ENCODE measurements around the gene GYS1.
"Not testable (repeated sequence)": the region's sequence is repeated elsewhere in the genome, so short reads cannot be mapped to it uniquely, and the experiment has no call there.

Gene GYS1

DNA sequence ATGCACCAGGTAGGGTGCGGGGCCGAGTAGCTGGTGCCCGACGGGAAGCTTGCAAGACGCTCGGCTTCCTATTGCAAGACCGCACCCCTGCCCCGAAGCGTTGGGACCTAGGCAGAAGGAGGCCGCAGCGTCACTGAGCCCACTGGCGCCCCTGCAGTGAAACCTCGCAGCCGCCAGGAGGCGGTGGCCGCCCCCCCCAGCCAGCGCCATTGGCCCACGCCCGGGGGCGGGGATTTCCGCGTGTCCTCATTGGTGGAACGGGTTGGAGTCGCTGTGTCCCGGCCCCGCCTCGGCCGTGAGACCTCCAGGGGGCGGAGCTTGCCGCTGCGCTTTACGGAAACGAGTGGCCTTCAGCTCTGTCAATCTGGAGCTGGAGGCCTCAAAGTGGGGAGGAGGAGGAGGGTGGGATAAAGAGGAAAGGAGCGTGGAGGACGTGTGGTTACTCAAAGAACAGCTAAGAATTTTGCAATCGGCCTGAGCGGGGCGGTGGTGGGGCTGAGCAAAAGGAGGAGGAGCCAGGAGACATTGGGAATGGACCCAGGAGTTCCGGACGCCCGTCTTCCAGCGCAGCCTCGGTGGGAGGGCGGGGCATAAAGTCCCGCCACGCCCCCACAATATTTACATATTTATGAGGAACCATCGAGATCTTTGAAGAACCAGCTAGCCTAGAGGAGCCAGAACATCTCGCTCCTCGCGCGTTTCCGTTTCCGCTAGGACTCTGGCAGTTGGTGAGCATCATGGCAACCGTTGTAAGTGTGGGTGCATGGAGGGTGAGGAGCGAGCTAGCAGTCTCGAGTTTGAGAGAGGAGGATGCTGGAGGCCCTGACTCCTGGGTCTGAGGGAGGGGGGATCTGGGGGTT is at the start of gene GYS1, which contains the start of gene RUVBL2:
GYS1 (minus strand) TSS at position 135 of the 860 bp plus-strand sequence. CDS start 197 bp downstream, outside the sequence.
RUVBL2 (plus strand) TSS at position 713 of the 860 bp plus-strand sequence; CDS start at position 738, 25 bp downstream.
- DNase-seq, result peak; percentile 99

DNA sequence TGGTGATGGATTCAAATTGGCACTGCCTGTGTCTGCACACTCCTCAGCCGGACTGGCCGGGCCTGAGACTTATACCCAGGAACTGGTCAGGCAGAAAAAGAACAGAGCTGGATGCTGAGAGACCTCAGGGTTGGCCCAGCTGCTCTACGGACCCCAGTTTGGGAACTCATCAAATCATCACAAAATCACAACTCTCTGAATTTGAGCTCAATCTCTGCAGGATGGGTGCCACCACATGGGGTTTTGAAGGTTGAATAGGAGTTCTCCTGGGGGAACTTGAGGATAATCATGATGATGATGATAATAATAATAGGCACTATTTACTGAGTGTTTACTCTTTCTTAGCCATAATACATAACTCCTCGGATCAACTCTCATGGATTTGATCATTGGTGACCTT is 49.6 kb upstream of the GYS1 start:
- not testable (repeated sequence) for DNase-seq

DNA sequence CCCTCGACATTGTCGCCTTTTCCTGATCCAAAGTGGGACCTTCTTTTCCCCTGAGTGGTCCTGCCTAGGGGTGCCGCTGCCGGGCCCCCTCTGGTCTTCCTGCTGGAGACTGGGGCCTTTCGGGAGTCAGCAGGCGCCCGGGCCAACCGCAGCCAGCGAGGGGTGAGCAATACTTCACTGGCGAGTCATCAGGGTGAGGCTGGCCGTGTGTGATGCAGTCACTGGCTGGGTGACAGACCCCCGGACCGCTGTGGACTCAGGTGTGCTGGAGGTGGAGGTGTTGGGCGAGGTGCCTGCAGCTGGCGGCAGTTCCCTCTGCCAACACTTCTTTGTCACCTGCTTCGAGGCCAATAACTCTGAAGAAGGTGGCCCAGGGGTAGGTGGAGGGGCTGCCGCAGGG is 49.1 kb upstream of the GYS1 start:
- no peak for DNase-seq

DNA sequence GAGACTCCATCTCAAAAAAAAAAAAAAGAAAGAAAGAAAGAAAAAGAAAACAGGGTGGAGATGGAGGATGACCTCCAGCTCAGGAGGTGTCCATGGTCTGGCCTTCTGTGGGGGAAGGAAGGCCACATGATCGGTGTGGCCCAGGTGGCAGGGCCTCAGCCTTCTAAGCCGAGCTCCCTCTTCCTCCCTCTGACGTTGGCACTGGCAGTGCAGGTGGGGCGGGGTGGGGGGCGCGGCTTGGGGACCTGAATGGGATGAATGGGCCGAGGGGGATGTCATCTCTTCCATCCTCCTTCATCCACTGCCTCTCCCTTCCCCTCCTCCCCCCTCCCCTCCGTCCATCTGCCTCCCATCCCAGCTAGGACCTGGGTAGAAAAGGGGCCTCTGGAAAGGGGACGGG is 46.6 kb upstream of the GYS1 start:
- not testable (repeated sequence) for DNase-seq

DNA sequence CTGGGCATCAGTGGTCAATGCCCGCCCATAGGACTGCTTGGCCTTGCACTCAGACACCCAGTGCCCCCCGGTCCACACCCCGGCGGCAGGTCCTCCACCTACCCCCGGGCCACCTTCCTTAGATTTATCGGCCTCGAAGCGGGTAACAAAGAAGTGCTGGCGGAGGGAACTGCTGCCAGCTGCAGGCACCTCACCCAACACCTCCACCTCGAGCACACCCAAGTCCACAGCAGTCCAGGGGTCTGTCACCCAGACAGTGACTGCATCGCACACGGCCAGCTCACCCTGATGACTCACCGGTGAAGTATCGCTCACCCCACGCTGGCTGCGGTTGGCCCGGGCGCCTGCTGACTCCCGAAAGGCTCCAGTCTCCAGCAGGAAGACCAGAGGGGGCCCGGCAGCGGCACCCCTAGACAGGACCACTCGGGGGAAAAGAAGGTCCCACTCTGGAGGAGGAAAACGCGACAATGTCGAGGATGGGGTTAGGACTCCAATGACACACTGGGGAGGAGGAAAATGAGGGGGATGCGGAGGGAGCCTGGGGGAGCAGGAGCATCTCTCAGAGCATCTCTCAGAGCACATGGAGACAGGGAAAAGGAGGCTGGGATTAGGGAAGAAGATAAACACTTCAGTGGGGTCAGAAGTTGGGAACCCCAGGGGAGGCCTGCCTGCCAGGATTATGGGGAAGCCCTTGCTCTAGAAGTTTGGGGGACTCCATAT is 45.6 kb upstream of the GYS1 start:
- DNase-seq, result not testable (repeated sequence)

DNA sequence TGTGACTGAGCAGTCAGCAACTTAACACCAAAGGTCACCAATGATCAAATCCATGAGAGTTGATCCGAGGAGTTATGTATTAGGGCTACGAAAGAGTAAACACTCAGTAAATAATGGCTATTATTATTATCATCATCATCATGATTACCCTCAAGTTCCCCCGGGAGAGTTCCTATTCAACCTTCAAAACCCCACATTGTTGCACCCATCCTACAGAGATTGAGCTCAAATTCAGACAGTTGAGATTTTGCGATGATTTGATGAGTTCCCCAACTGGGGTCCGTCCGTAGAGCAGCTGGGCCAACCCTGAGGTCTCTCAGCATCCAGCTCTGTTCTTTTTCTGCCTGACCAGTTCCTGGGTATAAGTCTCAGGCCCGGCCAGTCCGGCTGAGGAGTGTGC is 45.0 kb upstream of the GYS1 start:
- not testable (repeated sequence) for DNase-seq

DNA sequence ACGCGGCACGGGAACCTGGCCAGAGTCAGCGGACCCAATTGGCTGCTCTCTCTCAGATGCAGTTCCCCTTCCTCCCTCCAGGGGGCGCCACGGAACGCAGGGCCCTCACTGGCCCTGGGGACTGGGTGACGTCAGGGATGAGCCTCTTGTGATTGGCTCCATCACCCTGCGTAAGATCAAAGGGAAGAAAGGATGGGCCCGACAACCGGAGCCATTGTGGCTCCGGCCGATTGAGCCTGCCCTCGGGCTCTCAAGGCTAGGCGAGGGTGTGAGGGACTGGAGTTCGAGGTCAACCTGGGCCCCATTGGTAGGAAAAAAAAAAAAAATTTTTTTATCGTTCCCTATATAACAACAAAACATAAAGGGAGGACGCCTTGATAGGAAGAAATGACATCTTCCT is 43.7 kb upstream of the GYS1 start, which contains the start of gene CGB1:
CGB1 (minus strand) TSS at position 81 of the 400 bp plus-strand sequence. CDS start 184 bp downstream, outside the sequence.
- DNase-seq, result not testable (repeated sequence)

DNA sequence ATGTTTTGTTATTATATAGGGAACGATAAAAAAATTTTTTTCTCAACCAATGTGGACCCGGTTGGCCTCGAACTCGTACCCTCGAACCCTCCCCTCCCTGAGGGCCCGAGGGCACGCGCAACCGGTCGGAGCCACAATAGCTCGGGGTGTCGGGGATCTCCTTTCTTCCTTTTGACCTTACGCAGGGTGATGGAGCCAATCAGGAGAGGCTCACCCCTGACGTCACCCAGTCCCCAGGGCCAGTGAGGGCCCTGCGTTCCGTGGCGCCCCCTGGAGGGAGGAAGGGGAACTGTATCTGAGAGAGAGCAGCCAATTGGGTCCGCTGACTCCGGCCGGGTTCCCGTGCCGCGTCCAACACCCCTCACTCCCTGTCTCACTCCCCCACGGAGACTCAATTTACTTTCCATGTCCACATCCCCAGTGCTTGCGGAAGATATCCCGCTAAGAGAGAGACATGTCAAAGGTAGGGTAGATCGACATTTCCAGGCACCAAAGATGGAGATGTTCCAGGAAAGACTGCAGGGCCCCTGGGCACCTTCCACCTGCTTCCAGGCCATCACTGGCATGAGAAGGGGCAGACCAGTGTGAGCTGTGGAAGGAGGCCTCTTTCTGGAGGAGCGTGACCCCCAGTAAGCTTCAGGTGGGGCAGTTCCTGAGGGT is 38.7 kb upstream of the GYS1 start, which contains the start of gene CGB2:
CGB2 (plus strand) TSS at position 249 of the 660 bp plus-strand sequence; CDS start at position 455, 206 bp downstream.
- not testable (repeated sequence) for DNase-seq

DNA sequence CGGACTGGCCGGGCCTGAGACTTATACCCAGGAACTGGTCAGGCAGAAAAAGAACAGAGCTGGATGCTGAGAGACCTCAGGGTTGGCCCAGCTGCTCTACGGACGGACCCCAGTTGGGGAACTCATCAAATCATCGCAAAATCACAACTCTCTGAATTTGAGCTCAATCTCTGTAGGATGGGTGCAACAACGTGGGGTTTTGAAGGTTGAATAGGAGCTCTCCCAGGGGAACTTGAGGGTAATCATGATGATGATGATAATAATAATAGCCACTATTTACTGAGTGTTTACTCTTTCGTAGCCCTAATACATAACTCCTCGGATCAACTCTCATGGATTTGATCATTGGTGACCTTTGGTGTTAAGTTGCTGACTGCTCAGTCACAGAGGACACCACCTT is 37.2 kb upstream of the GYS1 start:
- DNase-seq, result not testable (repeated sequence)

DNA sequence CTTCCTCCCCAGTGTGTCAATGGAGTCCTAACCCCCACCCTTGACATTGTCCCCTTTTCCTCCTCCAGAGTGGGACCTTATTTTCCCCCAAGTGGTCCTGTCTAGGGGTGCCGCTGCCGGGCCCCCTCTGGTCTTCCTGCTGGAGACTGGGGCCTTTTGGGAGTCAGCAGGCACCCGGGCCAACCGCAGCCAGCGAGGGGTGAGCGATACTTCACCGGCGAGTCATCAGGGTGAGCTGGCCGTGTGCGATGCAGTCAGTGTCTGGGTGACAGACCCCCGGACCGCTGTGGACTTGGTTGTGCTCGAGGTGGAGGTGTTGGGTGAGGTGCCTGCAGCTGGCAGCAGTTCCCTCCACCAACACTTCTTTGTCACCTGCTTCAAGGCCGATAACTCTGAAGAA is 36.6 kb upstream of the GYS1 start:
- not testable (repeated sequence) for DNase-seq

DNA sequence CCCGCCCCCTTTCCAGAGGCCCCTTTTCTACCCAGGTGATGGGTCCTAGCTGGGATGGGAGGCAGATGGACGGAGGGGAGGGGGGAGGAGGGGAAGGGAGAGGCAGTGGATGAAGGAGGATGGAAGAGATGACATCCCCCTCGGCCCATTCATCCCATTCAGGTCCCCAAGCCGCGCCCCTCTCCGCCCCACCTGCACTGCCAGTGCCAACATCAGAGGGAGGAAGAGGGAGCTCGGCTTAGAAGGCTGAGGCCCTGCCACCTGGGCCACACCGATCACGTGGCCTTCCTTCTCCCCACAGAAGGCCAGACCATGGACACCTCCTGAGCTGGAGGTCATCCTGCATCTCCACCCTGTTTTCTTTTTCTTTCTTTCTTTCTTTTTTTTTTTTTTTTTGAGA is 35.6 kb upstream of the GYS1 start:
- not testable (repeated sequence) for DNase-seq

DNA sequence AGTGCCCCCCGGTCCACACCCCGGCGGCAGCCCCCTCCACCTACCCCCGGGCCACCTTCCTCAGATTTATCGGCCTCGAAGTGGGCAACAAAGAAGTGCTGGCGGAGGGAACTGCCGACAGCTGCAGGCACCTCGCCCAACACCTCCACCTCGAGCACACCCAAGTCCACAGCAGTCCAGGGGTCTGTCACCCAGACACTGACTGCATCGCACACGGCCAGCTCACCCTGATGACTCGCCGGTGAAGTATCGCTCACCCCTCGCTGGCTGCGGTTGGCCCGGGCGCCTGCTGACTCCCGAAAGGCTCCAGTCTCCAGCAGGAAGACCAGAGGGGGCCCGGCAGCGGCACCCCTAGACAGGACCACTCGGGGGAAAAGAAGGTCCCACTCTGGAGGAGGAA is 32.5 kb upstream of the GYS1 start:
- not testable (repeated sequence) for DNase-seq

DNA sequence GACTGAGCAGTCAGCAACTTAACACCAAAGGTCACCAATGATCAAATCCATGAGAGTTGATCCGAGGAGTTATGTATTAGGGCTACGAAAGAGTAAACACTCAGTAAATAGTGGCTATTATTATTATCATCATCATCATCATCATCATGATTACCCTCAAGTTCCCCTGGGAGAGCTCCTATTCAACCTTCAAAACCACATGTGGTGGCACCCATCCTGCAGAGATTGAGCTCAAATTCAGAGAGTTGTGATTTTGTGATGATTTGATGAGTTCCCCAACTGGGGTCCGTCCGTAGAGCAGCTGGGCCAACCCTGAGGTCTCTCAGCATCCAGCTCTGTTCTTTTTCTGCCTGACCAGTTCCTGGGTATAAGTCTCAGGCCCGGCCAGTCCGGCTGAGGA is 32.0 kb upstream of the GYS1 start:
- DNase-seq, result not testable (repeated sequence)

DNA sequence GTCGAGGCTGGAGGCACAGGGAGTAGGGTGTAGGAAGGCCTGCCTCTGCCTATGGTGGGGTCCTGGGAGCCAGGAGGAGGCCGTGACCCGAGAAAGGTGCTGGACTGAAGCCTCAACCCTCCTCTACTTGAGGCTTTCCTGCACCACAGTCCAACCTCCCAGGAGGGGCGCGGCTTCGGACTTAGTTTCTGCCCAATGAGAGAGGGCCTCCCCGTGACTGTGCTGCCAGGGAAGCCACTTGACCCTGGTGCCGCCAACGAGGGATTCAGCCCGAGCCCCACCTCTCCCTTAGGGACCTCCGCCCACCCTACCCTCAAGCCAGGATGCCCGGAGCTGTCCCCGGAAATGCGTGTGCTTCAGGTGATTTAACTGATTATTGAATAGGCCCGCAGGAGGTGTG is 31.1 kb upstream of the GYS1 start, which contains the start of gene CGB3:
CGB3 (minus strand) TSS at position 101 of the 400 bp plus-strand sequence. CDS start 362 bp downstream, outside the sequence.
- DNase-seq, result not testable (repeated sequence)

DNA sequence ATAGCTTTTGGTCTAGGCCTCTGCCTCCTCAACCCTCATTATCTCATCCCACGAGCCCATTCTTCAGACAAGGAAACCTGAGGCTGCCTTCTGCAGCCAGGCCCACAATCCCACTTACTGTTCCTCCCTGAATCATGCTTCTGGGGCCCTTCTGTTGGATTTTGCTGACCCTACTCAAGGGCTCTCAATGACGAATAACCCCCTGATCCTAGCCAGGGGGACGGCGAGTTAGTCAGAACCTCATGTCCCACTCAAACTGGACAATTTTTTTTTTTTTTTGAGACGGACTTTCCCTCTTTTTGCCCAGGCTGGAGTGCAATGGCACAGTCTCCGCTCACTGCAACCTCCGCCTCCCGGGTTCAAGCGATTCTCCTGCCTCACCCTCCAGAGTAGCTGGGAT is 29.0 kb upstream of the GYS1 start:
- DNase-seq, result no peak

DNA sequence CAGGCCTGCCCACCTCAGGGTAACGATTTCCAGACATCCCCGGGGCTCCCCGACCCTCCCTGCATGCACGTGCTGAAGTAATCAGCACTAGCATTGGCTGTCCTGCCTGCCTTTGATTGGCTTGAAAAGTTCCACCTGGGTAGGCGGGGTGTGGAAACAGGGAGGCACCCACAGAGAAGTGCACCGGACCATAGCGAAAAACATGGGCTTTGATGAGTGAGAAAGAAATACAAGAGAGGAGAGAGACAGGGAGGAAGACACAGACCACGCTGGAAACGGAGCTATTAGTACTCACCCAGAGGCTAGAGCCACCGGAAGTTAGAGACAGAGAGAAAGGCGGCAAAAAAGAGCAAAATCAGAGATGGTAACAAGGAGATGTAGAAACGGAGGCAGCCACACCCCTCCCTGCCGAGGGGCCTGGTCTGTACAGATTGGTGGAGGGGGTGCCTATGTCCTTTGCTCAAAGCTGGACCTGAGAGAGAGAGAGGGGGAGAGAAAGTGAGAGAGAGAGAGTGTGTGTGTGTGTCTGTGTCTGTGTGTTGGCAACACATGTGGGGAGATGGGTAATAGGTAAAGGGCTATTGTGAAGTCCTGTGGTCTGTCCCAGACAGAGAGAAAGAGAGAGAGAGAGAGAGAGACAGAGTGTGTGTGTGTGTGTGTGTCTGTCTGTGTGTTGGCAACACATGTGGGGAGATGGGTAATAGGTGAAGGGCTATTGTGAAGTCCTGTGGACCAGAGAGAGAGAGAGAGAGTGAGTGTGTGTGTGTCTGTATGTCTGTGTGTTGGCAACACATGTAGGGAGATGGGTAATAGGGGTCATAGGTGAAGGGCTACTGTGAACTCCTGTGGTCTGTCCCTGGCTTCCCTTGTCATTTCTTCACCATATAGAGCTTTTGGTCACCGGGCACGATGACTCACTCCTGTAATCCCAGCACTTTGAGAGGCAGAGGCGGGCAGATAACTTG is 28.1 kb upstream of the GYS1 start:
- no peak for DNase-seq

DNA sequence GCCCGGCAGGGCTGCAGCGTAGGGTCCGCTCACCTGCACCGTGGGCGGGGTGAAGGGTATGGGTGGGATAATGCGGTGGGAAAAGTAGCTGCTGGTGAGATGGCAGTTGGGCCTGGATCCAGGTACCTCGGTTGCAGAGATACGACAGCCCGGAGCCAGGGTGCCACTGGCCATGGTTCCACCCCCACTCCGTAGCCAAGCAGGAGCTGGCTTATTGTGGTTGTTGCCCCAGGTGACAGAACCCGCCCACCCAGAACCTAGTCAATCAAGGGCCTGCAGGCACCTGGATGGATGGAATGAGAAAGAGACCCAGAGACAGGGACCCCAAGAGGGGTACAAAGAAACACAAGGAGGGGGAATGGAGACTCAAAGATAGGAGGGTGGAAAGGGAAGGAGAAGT is 27.2 kb upstream of the GYS1 start:
- no peak for DNase-seq

DNA sequence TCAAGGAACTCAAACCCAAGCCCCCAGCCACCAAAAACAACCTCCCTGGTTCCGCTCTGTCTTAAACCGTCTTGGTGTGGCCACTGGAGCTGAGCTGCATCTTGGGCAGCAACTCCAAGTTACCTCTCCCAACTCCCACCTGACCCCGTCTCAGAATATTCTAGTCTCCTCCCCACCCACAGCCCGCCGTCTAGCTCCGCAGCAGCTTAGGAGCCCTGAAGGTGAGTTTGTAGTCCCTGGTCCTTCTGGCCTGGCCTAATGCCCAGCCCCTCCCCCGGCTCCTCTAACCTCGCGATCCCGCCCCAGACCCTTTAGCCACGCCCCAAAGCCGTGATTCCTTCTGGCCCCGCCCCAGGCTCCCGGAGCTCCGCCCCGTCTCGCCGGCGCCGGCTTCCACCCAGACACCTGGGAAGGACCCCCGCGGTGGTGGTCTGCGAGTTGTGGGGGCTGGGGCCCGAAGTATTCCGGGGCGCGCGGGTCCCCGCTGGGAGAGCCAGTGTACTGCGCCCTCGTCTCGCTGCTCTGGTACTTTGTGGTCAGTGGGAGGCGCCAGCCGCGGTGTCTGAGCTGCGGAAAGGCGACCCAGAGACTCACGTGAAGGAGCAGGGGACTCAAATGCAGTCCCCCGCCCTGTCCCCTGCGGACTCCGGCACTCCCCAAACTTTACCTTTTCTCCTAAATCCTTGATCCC is 26.3 kb upstream of the GYS1 start:
- peak in 1 of 2 donors; percentile 8 for DNase-seq

DNA sequence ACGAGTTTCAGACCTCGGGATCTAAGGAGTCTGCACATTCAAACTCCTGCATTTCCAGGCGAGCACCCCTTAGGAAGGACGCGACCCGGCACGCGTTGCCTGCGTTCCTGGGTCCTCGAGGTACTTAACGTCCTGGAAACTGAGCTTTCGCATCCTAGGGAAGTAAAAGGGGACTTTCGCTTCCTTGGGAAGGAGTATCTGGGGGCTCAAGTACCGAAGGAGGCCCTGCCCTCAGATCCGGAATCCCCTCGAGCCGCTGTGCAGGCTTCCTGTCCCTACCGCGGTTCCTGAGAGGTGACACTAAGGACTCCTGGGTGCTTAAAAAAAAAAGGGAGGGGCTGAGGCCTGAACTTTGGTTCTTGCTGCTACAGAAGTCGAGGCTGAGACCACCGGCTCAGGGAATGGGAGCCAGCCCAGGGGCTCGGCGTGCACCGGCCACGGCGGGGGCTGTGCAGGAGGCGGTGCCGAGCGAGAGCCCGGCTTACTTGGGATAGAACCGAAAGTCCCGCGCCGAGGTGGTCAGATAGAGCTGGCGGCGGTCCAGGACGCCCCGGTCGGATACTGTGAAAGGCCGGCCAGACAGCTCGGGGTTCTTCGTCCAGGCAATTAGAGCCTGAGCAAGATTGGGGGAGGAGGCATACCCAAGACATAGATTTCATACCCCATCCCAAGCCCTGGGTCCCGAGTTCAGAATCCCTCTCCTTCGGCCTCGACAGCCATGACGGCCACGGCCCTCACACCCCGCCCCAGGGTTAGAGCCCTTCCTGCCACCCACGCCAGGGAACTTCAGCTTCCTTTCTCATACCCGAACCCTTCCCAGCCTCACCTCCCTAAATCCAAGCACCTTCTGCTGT is 25.5 kb upstream of the GYS1 start:
- not testable (repeated sequence) for DNase-seq

Data from hippocampal formation (tissue), 2 donors.